HUES64 (cell line): Measurements from ENCODE around the gene TMEM45B.
"Not testable (repeated sequence)": the region's sequence is repeated elsewhere in the genome, so short reads cannot be mapped to it uniquely, and the experiment has no call there.

ENCODE experiments used
- H3K27ac ChIP-seq: 2 replicates; pipeline ENCODE4 v1.7.0; 2013; ENCODE audit warnings: low read depth, low read length, inconsistent platforms
- H3K27me3 ChIP-seq: 2 replicates; pipeline ENCODE4 v1.6.1; 2013; ENCODE audit warnings: mild to moderate bottlenecking, low read length; ENCODE audit not compliant: insufficient read depth
- H3K36me3 ChIP-seq: 2 replicates; pipeline ENCODE4 v1.6.1; 2013; ENCODE audit warnings: mild to moderate bottlenecking, low read length; ENCODE audit not compliant: insufficient read depth
- H3K4me1 ChIP-seq: 2 replicates; pipeline ENCODE4 v1.6.1; 2013; ENCODE audit warnings: mild to moderate bottlenecking, low read length, moderate library complexity; ENCODE audit not compliant: insufficient read depth
- H3K4me3 ChIP-seq: 2 replicates; pipeline ENCODE4 v1.5.1; 2013; ENCODE audit warnings: mild to moderate bottlenecking, low read length, moderate library complexity
- H3K9ac ChIP-seq: 2 replicates; pipeline ENCODE4 v1.6.1; 2013; ENCODE audit warnings: mild to moderate bottlenecking, low read depth, low read length
- H3K9me3 ChIP-seq: 2 replicates; pipeline ENCODE4 v1.6.1; 2013; ENCODE audit warnings: low read depth, low read length; ENCODE audit not compliant: insufficient read depth
- WGBS: fragments of 150-250, 120-280 bp; methylation state at CpG from one replicate; pipeline ENCODE4 v1.1.7; 2013; ENCODE audit warnings: missing lambda C conversion rate; 5-methylcytosine and 5-hydroxymethylcytosine counted together

TMEM45B gene

GRCh38 chr11:129831227-129831626, 15.6 kb downstream of the TMEM45B start:
- H3K27ac ChIP-seq, H3K36me3 ChIP-seq, H3K4me1 ChIP-seq, H3K9ac ChIP-seq, H3K27me3 ChIP-seq, H3K4me3 ChIP-seq, H3K9me3 ChIP-seq: not testable (repeated sequence)
- WGBS: 85% methylated on average over 4 of the region's 4 CpGs

- not testable (repeated sequence) for H3K9me3 ChIP-seq, H3K9ac ChIP-seq, H3K4me1 ChIP-seq, H3K27me3 ChIP-seq, H3K4me3 ChIP-seq, H3K27ac ChIP-seq, H3K36me3 ChIP-seq
- 81% methylated on average over 6 of the region's 6 CpGs for WGBS
Measured at GRCh38 chr11:129833260-129833659, 17.6 kb downstream of the TMEM45B start.

GRCh38 chr11:129836423-129836891, 20.8 kb downstream of the TMEM45B start:
- not testable (repeated sequence) for H3K4me3 ChIP-seq, H3K36me3 ChIP-seq, H3K27me3 ChIP-seq, H3K27ac ChIP-seq, H3K9ac ChIP-seq, H3K9me3 ChIP-seq, H3K4me1 ChIP-seq
- WGBS: 100% methylated on average over 1 of the region's 1 CpG

GRCh38 chr11:129836979-129837378, 21.3 kb downstream of the TMEM45B start:
- 96% methylated on average over 6 of the region's 9 CpGs for WGBS
- Histone ChIP-seq H3K4me3 (no peak overlapping the region), H3K27me3 (no peaks in the 10 kb centered on the region), H3K9ac (no peak overlapping the region), H3K36me3 (no peaks in the 10 kb centered on the region), H3K27ac (no peak overlapping the region), H3K4me1 (no peaks in the 10 kb centered on the region), H3K9me3 (no peaks in the 10 kb centered on the region)

- Histone ChIP-seq H3K9me3 (no peaks in the 10 kb centered on the region), H3K36me3 (no peaks in the 10 kb centered on the region), H3K9ac (no peak overlapping the region), H3K27ac (no peak overlapping the region), H3K4me1 (no peaks in the 10 kb centered on the region), H3K4me3 (no peak overlapping the region), H3K27me3 (no peaks in the 10 kb centered on the region)
- 81% methylated on average over 4 of the region's 4 CpGs for WGBS
Measured at GRCh38 chr11:129840236-129840635, 24.6 kb downstream of the TMEM45B start.

- Histone ChIP-seq H3K27ac (no peak overlapping the region), H3K4me1 (no peaks in the 10 kb centered on the region), H3K27me3 (no peaks in the 10 kb centered on the region), H3K9me3 (no peaks in the 10 kb centered on the region), H3K4me3 (no peak overlapping the region), H3K36me3 (no peaks in the 10 kb centered on the region), H3K9ac (no peak overlapping the region)
- WGBS: 100% methylated on average over 2 of the region's 2 CpGs
Measured at GRCh38 chr11:129842138-129842537, 26.5 kb downstream of the TMEM45B start.

- Histone ChIP-seq H3K4me3 (no peak overlapping the region), H3K9me3 (no peaks in the 10 kb centered on the region), H3K4me1 (no peaks in the 10 kb centered on the region), H3K36me3 (no peaks in the 10 kb centered on the region), H3K27me3 (no peaks in the 10 kb centered on the region), H3K27ac (no peak overlapping the region), H3K9ac (no peak overlapping the region)
- 93% methylated on average over 5 of the region's 6 CpGs for WGBS
Measured at GRCh38 chr11:129846508-129847335, 31.1 kb downstream of the TMEM45B start.

- H3K4me3 ChIP-seq, H3K27ac ChIP-seq, H3K9me3 ChIP-seq, H3K9ac ChIP-seq, H3K27me3 ChIP-seq, H3K36me3 ChIP-seq, H3K4me1 ChIP-seq: not testable (repeated sequence)
- no CpG with 5 or more reads among the region's 3 CpGs for WGBS
Measured at GRCh38 chr11:129847361-129847760, 31.7 kb downstream of the TMEM45B start.

GRCh38 chr11:129849447-129850130, 33.9 kb downstream of the TMEM45B start:
- H3K9ac ChIP-seq: no peak overlapping the region
- no peak overlapping the region for H3K27ac ChIP-seq
- 92% methylated on average over 15 of the region's 15 CpGs for WGBS
- no peaks in the 10 kb centered on the region for H3K36me3 ChIP-seq
- H3K4me1 ChIP-seq: no peaks in the 10 kb centered on the region
- H3K27me3 ChIP-seq: no peaks in the 10 kb centered on the region
- no peaks in the 10 kb centered on the region for H3K9me3 ChIP-seq
- no peak overlapping the region for H3K4me3 ChIP-seq

- Histone ChIP-seq H3K9me3 (no peaks in the 10 kb centered on the region), H3K27me3 (no peaks in the 10 kb centered on the region), H3K36me3 (no peaks in the 10 kb centered on the region), H3K4me1 (no peaks in the 10 kb centered on the region), H3K4me3 (no peak overlapping the region), H3K9ac (no peak overlapping the region), H3K27ac (no peak overlapping the region)
- 95% methylated on average over 14 of the region's 15 CpGs for WGBS
Measured at GRCh38 chr11:129852125-129852740, 36.6 kb downstream of the TMEM45B start.

GRCh38 chr11:129853518-129854231, 38.0 kb downstream of the TMEM45B start:
- H3K4me3 ChIP-seq: no peak overlapping the region
- H3K36me3 ChIP-seq: peaks cover 3% of the 10 kb centered on the region; the same call in 1 of the 2 replicates
- no peaks in the 10 kb centered on the region for H3K9me3 ChIP-seq
- no peaks in the 10 kb centered on the region for H3K4me1 ChIP-seq
- WGBS: 85% methylated on average over 10 of the region's 10 CpGs
- no peak overlapping the region for H3K9ac ChIP-seq
- H3K27me3 ChIP-seq: no peaks in the 10 kb centered on the region
- no peak overlapping the region for H3K27ac ChIP-seq
